ENCODE data around the gene DGKI.

Gene DGKI

DNA sequence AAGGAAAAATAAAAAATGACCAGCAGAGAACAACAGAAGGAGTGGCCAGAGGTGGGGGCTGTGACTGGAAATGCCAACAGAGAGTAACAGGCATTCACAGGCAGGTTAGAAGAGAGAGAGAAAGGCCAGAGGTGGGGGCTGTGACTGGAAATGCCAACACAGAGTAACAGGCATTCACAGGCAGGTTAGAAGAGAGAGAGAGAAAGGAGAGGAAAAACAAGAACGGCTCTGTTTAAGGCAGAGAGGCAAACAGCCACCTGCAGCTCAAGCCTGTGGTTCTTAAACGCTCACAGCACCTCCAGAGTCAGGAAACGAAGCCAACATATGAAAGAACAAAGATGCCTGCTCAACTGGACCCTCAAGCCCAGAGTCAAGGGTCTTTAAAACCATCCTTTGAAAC, 39.5 kb upstream of the DGKI start:
- Histone ChIP-seq H3K23ac (ENCODE audit: low read length in 2 of 2) (peak overlapping the region in 1 of 2 experiments; percentile 31), H3K36me3 (ENCODE audit: control insufficient read depth in 1 of 2, insufficient read depth in 2 of 2, low read depth in 1 of 2, low read length in 2 of 2) (peaks cover 32 to 80% of the 10 kb centered on the region in 2 experiments), H2BK15ac (ENCODE audit: low read depth, poor library complexity, severe bottlenecking) (no peak overlapping the region), H2BK120ac (ENCODE audit: low read depth, low read length) (no peak overlapping the region), H3K27ac (ENCODE audit: low read length, poor library complexity, severe bottlenecking) (peak overlapping the region; percentile 25), H3K79me1 (replicated peaks; ENCODE audit: low read length, poor library complexity, severe bottlenecking) (peaks cover 38% of the 10 kb centered on the region), H2AK5ac (ENCODE audit: low read length, severe bottlenecking) (peak overlapping the region; percentile 13), H2BK12ac (ENCODE audit: low read length in 2 of 2) (no peak overlapping the region), H3K14ac (ENCODE audit: low read length in 2 of 2) (no peak overlapping the region), H3K18ac (ENCODE audit: low read depth in 1 of 2, low read length in 2 of 2) (no peak overlapping the region), H3K4ac (ENCODE audit: low read depth in 1 of 2, low read length in 2 of 2) (no peak overlapping the region), H2BK5ac (ENCODE audit: low read depth, low read length, poor library complexity, severe bottlenecking) (no peak overlapping the region), H3K9ac (ENCODE audit: low read length) (no peak overlapping the region), H3K4me1 (ENCODE audit: control insufficient read depth, insufficient read depth, low read depth, low read length) (peaks cover 4% of the 10 kb centered on the region), H4K91ac (ENCODE audit: low read length) (no peak overlapping the region), H4K8ac (ENCODE audit: low read length) (no peak overlapping the region), H3K9me3 (ENCODE audit: control insufficient read depth, low read length) (peaks cover 7% of the 10 kb centered on the region), H3K27me3 (ENCODE audit: control insufficient read depth in 1 of 2, insufficient read depth in 1 of 2, low read length in 2 of 2) (no peaks in the 10 kb centered on the region), H3K4me2 (ENCODE audit: low read length, poor library complexity, severe bottlenecking) (no peak overlapping the region), H3K4me3 (ENCODE audit: insufficient read depth in 1 of 2, low read depth in 1 of 2, low read length in 2 of 2) (no peak overlapping the region), H2AFZ (ENCODE audit: low read depth, low read length) (no peak overlapping the region)
- no peak for DNase-seq
- 98% methylated on average over 3 of the region's 3 CpGs for WGBS

DNA sequence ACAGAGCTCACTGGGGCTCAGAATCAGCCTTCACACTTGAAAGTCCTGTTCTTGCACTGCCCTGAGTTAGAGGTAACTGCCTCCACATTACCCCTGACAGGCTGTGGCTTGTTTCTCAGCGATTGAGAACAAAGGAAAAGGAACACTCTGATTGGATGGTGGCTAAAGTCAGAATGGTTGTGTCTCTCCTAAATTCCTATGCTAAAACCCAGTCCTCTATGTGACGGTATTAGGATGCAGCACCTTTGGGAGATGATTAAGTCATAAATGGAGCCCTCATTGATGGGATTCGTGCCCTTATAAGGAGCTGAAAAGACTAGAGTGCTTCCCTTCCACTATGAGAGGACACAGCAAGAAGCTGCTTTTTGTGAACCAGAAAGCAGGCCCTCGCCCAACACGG, 38.9 kb upstream of the DGKI start:
- 100% methylated on average over 3 of the region's 5 CpGs for WGBS
- H3K23ac ChIP-seq (ENCODE audit: low read length in 2 of 2), result no peak overlapping the region
- peaks cover 4% of the 10 kb centered on the region for H3K4me1 ChIP-seq (ENCODE audit: control insufficient read depth, insufficient read depth, low read depth, low read length)
- no peak overlapping the region for H2AFZ ChIP-seq (ENCODE audit: low read depth, low read length)
- no peak overlapping the region for H3K9ac ChIP-seq (ENCODE audit: low read length)
- H3K4me3 ChIP-seq (ENCODE audit: insufficient read depth in 1 of 2, low read depth in 1 of 2, low read length in 2 of 2), result no peak overlapping the region
- no peak overlapping the region for H4K8ac ChIP-seq (ENCODE audit: low read length)
- H3K14ac ChIP-seq (ENCODE audit: low read length in 2 of 2), result no peak overlapping the region
- no peak overlapping the region for H2BK5ac ChIP-seq (ENCODE audit: low read depth, low read length, poor library complexity, severe bottlenecking)
- peaks cover 10% of the 10 kb centered on the region for H3K9me3 ChIP-seq (ENCODE audit: control insufficient read depth, low read length)
- peak overlapping the region; percentile 20 for H4K91ac ChIP-seq (ENCODE audit: low read length)
- H3K27me3 ChIP-seq (ENCODE audit: control insufficient read depth in 1 of 2, insufficient read depth in 1 of 2, low read length in 2 of 2), result no peaks in the 10 kb centered on the region
- no peak for DNase-seq
- peaks cover 38% of the 10 kb centered on the region for H3K79me1 ChIP-seq (replicated peaks; ENCODE audit: low read length, poor library complexity, severe bottlenecking)
- no peak overlapping the region for H3K27ac ChIP-seq (ENCODE audit: low read length, poor library complexity, severe bottlenecking)
- peaks cover 32 to 78% of the 10 kb centered on the region in 2 experiments for H3K36me3 ChIP-seq (ENCODE audit: control insufficient read depth in 1 of 2, insufficient read depth in 2 of 2, low read depth in 1 of 2, low read length in 2 of 2)
- no peak overlapping the region for H2BK12ac ChIP-seq (ENCODE audit: low read length in 2 of 2)
- no peak overlapping the region for H3K18ac ChIP-seq (ENCODE audit: low read depth in 1 of 2, low read length in 2 of 2)
- H2AK5ac ChIP-seq (ENCODE audit: low read length, severe bottlenecking), result peak overlapping the region; percentile 63
- no peak overlapping the region for H2BK120ac ChIP-seq (ENCODE audit: low read depth, low read length)
- no peak overlapping the region for H3K4ac ChIP-seq (ENCODE audit: low read depth in 1 of 2, low read length in 2 of 2)
- H3K4me2 ChIP-seq (ENCODE audit: low read length, poor library complexity, severe bottlenecking), result no peak overlapping the region
- H2BK15ac ChIP-seq (ENCODE audit: low read depth, poor library complexity, severe bottlenecking), result no peak overlapping the region

DNA sequence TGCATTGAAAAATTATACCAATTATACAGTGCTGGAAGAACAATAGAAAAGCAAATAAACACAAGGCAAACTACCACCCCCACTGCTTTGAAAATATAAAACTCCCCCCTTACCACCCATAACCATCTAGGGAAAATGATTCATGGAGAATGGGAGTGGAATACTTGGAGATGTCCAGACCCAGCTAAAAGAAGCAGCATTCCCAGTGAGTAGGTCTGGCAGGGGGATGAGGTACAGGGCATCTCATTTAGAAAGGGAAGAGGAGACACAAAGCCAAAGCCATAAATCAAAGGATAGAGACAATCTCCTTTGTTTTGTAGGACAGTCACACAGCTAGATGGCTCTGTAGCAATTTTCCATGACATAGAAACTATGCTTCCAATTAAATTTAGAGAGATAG, 36.0 kb upstream of the DGKI start:
- no peak overlapping the region for H2BK120ac ChIP-seq (ENCODE audit: low read depth, low read length)
- H3K27me3 ChIP-seq (ENCODE audit: control insufficient read depth in 1 of 2, insufficient read depth in 1 of 2, low read length in 2 of 2), result no peaks in the 10 kb centered on the region
- H4K91ac ChIP-seq (ENCODE audit: low read length), result no peak overlapping the region
- H2AFZ ChIP-seq (ENCODE audit: low read depth, low read length), result no peak overlapping the region
- DNase-seq, result peak; percentile 12
- no peak overlapping the region for H2BK5ac ChIP-seq (ENCODE audit: low read depth, low read length, poor library complexity, severe bottlenecking)
- H3K4me3 ChIP-seq (ENCODE audit: insufficient read depth in 1 of 2, low read depth in 1 of 2, low read length in 2 of 2), result peak overlapping the region in 1 of 2 experiments; percentile 16
- peaks cover 15% of the 10 kb centered on the region for H3K4me1 ChIP-seq (ENCODE audit: control insufficient read depth, insufficient read depth, low read depth, low read length)
- peaks cover 32% of the 10 kb centered on the region for H3K79me1 ChIP-seq (replicated peaks; ENCODE audit: low read length, poor library complexity, severe bottlenecking)
- no peak overlapping the region for H2BK15ac ChIP-seq (ENCODE audit: low read depth, poor library complexity, severe bottlenecking)
- H3K14ac ChIP-seq (ENCODE audit: low read length in 2 of 2), result no peak overlapping the region
- H4K8ac ChIP-seq (ENCODE audit: low read length), result no peak overlapping the region
- no peak overlapping the region for H3K4ac ChIP-seq (ENCODE audit: low read depth in 1 of 2, low read length in 2 of 2)
- peak overlapping the region; percentile 59 for H3K27ac ChIP-seq (ENCODE audit: low read length, poor library complexity, severe bottlenecking)
- no peak overlapping the region for H2BK12ac ChIP-seq (ENCODE audit: low read length in 2 of 2)
- H2AK5ac ChIP-seq (ENCODE audit: low read length, severe bottlenecking), result peak overlapping the region; percentile 58
- peak overlapping the region; percentile 69 for H3K9ac ChIP-seq (ENCODE audit: low read length)
- peaks cover 47 to 67% of the 10 kb centered on the region in 2 experiments for H3K36me3 ChIP-seq (ENCODE audit: control insufficient read depth in 1 of 2, insufficient read depth in 2 of 2, low read depth in 1 of 2, low read length in 2 of 2)
- no peak overlapping the region for H3K18ac ChIP-seq (ENCODE audit: low read depth in 1 of 2, low read length in 2 of 2)
- H3K4me2 ChIP-seq (ENCODE audit: low read length, poor library complexity, severe bottlenecking), result no peak overlapping the region
- H3K23ac ChIP-seq (ENCODE audit: low read length in 2 of 2), result no peak overlapping the region
- H3K9me3 ChIP-seq (ENCODE audit: control insufficient read depth, low read length), result peaks cover 10% of the 10 kb centered on the region

GRCh38 chr7:137882261-137882668, 35.5 kb upstream of the DGKI start:
- no peak overlapping the region for H3K4me2 ChIP-seq (ENCODE audit: low read length, poor library complexity, severe bottlenecking)
- H2BK12ac ChIP-seq (ENCODE audit: low read length in 2 of 2), result no peak overlapping the region
- H2BK120ac ChIP-seq (ENCODE audit: low read depth, low read length), result no peak overlapping the region
- peak overlapping the region; percentile 69 for H3K9ac ChIP-seq (ENCODE audit: low read length)
- H3K4me1 ChIP-seq (ENCODE audit: control insufficient read depth, insufficient read depth, low read depth, low read length), result peaks cover 15% of the 10 kb centered on the region
- H3K18ac ChIP-seq (ENCODE audit: low read depth in 1 of 2, low read length in 2 of 2), result peak overlapping the region in 1 of 2 experiments; percentile 50
- peaks cover 31% of the 10 kb centered on the region for H3K79me1 ChIP-seq (replicated peaks; ENCODE audit: low read length, poor library complexity, severe bottlenecking)
- no peak overlapping the region for H2BK5ac ChIP-seq (ENCODE audit: low read depth, low read length, poor library complexity, severe bottlenecking)
- no peak overlapping the region for H2BK15ac ChIP-seq (ENCODE audit: low read depth, poor library complexity, severe bottlenecking)
- H2AK5ac ChIP-seq (ENCODE audit: low read length, severe bottlenecking), result no peak overlapping the region
- H3K14ac ChIP-seq (ENCODE audit: low read length in 2 of 2), result no peak overlapping the region
- no peak overlapping the region for H4K8ac ChIP-seq (ENCODE audit: low read length)
- H3K36me3 ChIP-seq (ENCODE audit: control insufficient read depth in 1 of 2, insufficient read depth in 2 of 2, low read depth in 1 of 2, low read length in 2 of 2), result peaks cover 44 to 68% of the 10 kb centered on the region in 2 experiments
- H3K9me3 ChIP-seq (ENCODE audit: control insufficient read depth, low read length), result peaks cover 10% of the 10 kb centered on the region
- no peak overlapping the region for H3K4ac ChIP-seq (ENCODE audit: low read depth in 1 of 2, low read length in 2 of 2)
- H3K23ac ChIP-seq (ENCODE audit: low read length in 2 of 2), result no peak overlapping the region
- peak overlapping the region in 1 of 2 experiments; percentile 16 for H3K4me3 ChIP-seq (ENCODE audit: insufficient read depth in 1 of 2, low read depth in 1 of 2, low read length in 2 of 2)
- H4K91ac ChIP-seq (ENCODE audit: low read length), result no peak overlapping the region
- no peaks in the 10 kb centered on the region for H3K27me3 ChIP-seq (ENCODE audit: control insufficient read depth in 1 of 2, insufficient read depth in 1 of 2, low read length in 2 of 2)
- 5% methylated on average over 5 of the region's 5 CpGs for WGBS
- peak; percentile 91 for DNase-seq
- no peak overlapping the region for H2AFZ ChIP-seq (ENCODE audit: low read depth, low read length)
- peak overlapping the region; percentile 59 for H3K27ac ChIP-seq (ENCODE audit: low read length, poor library complexity, severe bottlenecking)
